GM18873 (cell line): ENCODE results near the gene RASSF5.

Source experiments
- ATAC-seq: cut with Tn5 transposase; IDR thresholded peaks from one replicate; pipeline ENCODE4 v1.9.1; 2021; ENCODE audit warnings: mild to moderate bottlenecking, moderate library complexity, moderate number of reproducible peaks; ENCODE audit not compliant: unreplicated experiment, low FRiP score

RASSF5 gene

DNA sequence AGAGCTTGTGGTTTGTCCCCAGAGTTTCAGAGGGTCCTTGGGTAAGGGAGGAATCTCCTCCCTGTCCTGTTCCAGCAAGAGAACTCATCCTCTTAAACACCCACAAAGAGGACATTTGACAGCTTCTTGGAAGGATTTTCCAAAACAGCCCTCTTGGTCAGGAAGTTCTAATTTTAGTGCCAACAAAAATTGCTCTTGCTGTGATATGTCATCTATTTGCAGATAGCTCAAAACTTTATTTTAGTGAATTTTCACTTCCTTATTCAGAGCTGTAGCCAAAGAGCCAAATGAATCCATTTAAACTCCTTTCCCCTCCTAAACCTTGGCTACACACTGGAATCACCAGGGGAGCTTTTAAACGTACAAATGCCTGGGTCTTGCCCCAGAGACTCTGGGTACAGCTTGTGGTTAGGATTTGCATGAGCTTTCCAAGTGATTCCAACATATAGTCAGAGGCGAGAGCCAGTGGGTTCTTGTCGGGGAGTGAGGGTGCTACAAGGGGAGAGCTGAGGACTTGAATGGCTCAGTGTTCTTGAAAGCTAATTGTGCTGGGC, 11.8 kb upstream of the RASSF5 start:
- no peak for ATAC-seq

DNA sequence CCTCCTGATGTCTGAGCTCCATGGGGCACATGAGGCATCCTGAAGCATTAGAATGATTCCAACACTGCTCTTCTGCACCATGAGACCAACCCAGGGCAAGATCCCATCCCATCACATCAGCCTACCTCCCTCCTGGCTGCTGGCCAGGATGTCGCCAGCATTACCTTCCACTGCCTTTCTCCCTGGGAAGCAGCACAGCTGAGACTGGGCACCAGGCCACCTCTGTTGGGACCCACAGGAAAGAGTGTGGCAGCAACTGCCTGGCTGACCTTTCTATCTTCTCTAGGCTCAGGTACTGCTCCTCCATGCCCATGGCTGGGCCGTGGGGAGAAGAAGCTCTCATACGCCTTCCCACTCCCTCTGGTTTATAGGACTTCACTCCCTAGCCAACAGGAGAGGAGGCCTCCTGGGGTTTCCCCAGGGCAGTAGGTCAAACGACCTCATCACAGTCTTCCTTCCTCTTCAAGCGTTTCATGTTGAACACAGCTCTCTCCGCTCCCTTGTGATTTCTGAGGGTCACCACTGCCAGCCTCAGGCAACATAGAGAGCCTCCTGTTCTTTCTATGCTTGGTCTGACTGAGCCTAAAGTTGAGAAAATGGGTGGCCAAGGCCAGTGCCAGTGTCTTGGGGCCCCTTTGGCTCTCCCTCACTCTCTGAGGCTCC, 11.1 kb upstream of the RASSF5 start:
- no peak for ATAC-seq

DNA sequence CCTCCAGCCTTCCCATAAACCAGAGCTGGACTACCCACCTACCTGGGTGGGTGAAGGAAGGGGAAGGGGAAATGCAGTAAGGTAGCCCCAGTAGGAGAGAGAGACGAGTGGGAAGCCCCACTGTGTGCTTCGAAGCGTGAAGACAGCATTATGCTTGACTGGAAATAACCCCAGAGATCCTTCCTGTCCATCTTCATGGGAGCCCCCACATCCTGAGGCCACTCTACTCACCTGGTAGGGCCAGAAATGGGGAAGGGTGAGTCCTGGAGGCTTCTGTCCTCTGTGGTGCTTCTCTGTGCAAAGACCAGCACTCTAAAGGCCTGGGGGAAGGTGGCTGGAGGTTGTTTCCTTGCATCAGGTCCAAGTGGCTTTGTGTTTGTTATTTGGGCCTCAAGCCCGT, 10.0 kb upstream of the RASSF5 start:
- no peak for ATAC-seq

DNA sequence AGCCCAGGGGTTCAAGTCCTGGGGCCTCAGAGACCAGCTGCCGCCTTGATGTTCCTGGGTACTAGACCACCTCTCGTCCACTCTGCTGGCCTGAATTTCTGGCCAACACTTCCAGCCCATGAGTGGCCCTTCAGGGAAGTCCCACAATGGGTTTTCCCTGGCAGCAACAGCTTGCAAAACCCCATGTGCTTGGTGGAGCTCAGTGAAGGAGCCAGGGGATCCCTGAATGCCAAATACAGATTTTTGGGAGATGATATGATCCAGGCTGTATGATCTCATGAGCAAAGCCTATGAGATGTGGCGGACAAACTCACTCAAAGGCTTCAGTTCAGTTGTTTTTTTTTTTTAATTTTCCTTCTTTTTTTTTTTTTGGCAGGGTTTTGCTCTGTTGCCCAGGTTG, 9.6 kb upstream of the RASSF5 start:
- ATAC-seq: no peak

DNA sequence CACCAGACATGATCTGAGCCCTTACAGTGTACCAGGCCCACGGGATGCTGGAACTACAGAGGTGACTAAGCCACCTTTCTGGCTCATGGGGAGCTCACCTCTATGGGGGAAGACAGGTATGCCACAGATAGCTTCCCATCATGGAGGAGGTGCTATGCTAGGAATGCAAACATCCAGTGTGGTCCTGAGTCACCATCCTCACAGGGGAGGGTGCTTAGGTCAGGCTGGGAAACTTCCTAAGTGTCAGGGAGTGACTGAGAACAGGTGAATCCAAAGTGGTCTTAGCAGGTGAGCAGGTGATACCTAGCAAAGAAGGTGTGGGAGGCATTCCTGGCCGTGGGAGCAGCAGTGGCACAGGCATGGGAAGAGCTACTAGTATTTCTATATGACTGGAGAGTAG, 8.6 kb upstream of the RASSF5 start:
- ATAC-seq: no peak

DNA sequence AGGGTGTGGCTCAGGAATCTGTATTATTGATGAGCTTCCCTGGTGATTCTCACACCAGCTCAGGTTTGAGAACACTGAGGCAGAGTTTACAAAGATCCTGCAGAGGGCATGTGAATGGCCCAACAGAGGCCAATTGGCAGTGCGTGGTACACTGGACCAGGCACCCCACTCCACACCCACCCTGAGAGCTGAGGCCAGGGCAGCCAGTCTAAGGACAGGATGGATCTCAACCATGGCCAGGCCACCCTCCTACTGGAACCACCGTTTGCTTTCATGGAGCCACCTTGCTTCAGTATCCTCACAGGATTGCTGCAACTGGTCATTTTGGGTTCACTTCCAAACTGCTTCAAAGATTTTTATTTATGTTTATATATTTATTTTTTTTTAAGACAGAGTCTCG, 7.3 kb upstream of the RASSF5 start:
- ATAC-seq: no peak

DNA sequence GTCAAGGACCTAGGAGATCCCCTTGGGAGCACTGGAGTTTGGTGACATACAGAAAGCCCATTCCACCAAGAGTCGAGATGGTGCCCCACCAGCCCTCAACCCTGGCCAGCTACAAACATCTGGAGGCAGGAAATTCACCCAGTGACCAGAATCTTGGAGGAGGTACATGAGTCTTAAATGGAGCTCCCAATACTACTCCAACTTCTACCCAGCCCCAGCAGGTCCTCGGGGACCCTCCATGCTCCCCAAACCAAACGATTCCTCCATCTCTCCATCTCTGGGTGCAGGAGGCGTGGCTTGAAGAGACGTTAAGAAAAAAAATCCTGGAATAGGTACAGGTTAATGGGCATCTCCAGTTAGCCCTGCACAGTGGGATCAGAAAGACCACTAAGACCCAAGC, 5.5 kb upstream of the RASSF5 start:
- no peak for ATAC-seq

DNA sequence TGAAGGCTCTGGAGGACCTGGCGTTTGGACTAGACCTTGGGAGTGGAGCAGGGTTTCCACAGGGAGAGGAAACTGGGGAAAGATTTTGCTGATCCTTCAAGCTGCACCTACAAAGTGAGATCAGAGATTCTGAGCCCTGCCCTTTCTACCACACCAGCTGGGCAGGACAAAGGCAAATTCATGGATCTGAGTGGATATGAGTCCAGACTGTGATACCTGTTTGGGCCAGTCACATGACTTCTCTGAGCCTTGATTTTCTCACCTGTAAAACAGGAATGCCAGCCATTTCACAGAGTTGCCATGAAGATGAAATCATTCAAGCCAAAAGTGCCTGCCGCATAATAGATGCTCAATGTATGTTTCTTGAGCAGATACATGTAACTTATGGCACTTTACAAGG, 4.9 kb upstream of the RASSF5 start:
- no peak for ATAC-seq

DNA sequence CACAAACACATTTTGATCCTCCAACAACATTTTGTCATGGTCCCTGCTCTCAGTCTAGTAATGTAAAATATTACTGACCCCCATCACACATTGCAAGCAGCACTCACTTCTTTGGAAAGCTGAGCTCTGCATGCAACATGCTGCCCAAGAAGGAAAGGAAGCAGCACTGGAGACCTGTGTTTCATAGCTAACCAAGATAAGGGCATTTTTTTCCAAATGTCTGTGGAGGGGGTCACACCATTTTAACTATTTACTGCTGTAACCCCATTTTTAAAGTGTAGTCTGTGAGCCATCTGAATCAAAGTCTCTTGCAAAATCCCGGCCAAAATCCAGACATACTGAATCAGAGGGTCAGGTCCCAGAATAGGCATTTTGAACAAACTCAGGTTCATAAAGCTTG, 4.5 kb upstream of the RASSF5 start:
- ATAC-seq: no peak

DNA sequence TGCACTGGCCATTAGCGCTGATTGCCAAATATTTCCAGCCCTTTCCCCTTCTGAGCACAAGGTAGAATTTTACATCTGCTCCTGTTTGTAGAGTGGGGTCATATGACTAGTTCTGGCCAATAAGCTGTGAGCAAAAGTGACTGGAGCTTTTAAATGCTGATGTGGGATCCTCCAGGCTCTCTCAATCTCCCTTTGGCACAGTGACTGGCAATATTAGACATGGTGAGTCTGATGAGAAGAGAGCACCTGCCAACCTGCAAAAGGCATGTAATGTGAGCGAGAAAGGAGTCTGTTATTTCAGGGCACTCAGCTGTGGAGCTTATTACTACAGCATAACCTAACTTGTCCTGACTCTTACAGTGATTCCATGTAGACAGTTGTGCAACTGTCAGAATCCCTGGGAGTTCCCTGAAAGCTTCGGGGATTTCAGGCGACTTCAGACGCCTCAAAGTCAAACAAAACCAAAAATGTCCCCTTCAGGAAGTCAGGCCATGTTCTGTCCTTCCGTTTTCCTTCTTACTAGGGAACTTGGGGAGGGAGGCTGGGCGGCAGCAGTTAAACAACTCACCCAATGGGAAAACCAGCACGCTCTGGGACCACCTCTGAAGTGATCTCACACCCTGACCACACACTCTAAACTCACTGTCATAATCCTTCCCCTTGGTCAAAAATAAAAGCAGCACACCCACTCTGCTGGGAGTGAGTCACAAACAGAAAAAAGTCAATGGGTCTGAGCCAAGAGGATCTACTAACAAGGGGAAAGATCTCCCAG, 3.6 kb upstream of the RASSF5 start:
- peak; percentile 47 for ATAC-seq

DNA sequence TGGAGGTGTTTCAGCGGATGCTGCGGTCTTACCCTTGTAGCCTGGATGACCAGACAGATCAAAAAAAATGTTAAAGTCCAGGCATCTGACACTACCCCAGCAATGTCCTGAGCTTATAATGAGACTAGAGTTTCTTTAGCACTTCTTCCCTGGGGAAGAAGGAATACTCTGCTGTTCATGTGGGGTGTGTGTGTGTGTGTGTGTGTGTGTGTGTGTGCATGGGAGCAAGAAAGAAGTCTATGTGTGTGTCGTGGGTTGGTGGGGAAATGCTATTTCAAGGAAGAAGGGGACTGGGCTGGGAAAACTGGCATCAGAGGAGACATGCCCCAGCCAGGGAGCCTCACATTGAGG, 3.0 kb upstream of the RASSF5 start:
- ATAC-seq: no peak

DNA sequence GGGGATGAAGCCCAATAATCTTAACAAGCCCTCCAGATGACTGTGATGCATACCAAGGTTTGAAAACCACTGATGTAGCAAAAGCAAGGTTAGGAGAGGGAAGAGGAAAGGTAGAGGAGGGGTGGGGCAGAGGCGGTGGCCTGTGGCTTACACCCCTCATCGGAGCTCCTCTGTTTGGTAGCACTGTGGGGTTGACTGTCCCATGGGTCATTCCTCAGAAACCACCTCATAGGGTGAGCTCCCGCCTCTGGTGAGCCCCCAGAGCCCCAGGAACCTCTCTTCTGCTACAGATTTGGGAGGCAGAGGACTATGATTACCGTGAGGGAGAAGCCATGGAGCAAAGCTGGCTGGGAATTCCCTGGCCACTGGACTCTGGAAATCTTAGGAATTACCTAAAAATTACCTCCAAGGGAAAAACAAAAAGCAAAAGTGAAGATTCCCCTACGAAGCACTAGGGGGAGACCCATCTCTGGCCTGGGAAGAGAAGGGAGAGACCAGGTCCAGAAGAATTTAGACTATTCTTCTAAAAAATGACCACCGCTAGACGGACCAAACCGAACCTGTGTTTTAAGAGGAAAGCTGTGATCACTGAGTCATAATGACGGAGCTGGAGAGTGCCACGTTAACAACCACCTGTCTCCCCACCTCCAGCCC, 1.5 kb upstream of the RASSF5 start:
- ATAC-seq: no peak

DNA sequence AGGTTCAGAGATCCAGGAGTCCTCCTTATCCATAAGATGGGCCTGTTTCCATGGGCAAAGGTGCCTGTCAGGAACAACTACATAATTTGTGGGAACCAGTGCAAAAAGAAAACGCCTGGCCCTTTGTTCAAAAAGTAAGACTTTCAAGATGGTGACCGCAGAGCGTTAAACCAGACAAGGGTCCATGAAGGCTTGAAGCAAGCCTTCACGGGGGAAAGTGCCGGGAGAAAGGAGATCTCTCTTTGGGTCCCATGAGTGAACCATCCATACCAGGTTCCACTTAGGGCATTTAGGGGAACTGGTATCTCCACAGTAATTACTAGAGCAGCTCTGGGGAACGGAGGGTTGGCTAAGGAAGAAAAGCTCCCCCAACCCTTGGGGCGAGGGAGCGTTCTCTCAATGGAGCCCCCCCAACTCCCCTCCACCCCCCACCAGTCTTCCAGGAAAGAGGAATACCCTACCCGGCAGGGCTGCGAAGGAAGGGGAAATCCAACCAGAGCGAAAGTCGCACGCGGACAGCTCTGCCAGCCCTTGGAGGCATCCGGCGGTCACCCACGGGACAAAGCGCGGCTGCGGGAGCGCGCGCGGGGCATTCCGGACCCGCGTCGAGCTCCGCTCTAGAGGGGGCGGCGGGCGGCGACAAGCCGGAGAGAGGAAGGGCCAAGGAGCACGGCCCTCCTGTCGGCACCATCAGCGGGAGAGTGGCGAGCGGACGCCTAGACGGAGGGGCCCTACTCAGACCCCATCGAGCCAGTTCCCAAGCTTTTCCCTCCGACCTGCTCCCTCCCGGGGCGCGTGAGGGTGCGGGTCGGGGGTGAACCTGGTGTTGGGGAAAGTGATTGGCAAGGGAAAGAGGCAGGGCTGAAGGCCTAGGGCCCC, 687 bp upstream of the RASSF5 start:
- ATAC-seq: no peak

DNA sequence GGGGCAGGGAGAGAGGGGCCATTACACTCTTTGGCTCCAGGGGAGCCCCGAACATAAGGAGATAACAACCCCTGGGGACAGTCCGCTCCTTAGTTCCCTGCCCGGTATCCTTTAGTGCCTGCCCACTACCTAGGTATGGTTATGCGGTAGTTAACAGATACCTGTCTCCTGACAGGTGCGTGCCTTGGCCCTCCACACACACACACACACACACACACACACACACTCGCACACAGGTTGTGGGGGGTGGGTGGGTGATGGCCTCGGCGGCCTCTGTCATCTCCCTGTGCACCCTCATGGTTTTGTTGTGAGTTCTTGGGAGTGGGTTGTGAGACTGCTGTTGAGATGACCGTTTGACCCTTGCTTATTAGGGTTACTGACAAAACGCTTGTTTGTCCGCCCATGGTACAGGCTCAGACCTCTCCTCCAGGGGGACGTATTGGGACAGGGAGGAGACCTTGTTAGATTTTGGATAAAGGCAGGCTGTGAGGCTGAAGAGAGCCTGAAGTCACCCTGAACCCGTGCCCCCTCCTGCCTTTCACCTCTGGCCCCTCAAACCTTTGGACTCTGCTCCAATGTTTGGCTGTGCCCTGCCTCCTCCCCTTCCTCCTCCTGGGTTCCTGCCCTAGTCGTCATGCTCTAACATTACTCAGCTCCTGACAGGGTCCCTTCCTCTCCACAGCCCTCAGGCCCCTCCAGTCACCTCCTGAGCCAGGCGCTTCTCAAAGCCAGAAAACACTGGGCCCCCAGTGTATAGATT, 979 bp downstream of the RASSF5 start:
- ATAC-seq: no peak

DNA sequence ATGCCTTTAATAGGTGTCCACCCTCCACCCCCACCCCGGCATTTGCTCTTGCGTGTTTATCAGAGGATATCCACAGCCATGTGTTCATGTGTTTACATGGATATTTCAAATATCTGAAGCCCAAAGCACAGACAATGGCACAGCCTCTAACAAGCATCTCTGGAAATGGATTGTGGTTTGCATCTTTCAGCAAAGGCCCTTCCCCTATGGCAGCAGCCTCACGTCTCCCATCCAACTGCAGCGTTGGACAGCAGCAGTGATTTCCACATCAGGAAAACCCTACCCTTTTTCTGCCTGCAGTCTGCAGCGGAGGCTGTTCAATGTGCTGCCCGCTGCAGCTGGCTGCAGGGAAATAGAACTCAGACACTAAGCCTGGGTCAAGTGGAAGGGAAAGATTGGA, 1.6 kb downstream of the RASSF5 start:
- ATAC-seq: no peak

DNA sequence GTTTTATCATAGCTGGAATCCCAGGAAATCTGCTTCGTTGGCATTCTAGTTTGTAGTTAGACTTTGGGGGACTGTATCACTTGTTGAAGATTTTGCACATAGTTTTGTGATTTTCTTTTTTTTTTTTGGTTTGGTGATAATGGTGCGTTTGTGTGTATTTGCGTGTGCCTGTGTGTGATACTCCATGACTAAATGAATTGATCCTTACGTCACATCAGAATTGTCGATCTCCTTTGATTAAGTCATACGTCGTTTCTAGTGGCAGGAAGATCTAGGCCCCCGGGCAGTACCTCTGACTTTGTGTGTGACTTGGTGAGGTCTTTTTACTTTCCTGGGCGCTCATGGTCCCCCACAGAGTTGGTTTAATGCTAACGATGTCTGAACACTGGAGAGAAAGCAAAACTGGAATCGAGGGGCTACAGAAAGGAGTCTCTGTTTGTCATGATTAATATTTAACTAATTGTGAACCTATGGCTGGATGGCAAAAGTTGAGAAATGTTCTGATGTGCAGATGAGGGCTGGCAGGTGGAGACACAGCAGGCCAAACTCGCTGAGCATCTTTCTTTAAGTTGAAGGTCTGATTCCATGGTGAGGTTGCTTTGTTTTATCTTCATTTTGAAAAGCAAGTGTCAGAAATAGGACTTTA, 2.4 kb downstream of the RASSF5 start:
- ATAC-seq: no peak

DNA sequence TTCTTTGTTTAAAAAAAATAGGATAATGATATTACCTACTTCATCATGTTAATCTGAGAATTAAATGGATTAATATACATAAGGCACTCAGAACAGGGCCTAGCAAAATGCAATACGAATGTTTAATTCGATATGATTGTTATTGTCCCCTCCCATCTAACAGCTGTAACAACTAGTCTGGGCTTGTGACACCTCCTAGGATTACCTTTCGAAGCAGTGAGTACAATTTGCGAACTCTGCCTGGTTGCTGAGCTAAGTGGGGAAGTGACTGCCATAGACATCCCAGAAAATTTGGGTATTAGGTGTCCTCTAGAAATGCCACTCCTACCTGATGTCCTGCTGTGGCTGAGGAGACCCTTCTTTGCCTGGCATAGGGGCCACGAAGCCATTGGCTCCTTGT, 3.0 kb downstream of the RASSF5 start:
- no peak for ATAC-seq

DNA sequence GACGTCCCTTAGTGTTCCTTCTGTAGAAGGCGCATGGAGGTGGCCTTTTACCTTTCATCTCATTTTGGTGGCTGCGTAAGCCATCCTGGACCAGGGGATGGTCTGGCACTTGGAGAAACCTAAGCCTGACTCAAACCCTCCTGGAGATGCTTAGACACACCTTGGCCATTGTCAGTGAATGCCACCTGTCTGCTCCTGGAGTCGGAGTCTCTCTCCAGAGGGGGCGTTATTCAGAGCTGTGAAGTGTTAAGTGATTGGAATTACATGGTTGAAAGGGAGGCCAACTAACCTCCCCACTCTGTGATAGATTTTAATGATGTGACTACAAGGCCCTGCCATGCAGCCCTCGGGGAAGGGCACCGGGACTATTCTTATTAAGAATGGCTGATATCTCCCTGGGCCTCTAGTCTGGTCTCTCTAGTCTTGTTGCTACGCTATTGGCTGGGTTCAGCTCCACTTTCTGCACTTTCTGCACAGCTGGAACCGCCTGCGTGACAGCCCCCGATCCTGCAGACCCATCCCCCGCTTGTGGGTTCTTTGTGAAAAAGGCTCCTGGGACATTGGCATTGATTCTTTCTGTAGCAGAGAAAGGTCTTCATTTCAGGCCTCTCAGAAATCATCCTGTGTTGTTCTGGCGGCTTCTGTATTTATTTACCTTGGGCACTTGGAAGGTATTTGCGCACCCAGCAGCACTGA, 4.2 kb downstream of the RASSF5 start:
- no peak for ATAC-seq
